Measurements from ENCODE around the gene LIF.
A peak's percentile ranks its signal among the peaks of the same experiment; 100 is the strongest.
"Not testable (repeated sequence)": the region's sequence is repeated elsewhere in the genome, so short reads cannot be mapped to it uniquely, and the experiment has no call there.

Gene LIF

GRCh38 chr22:30234786-30235470, 11.6 kb downstream of the LIF start:
- Histone ChIP-seq H3K4me3 (ENCODE audit: low read length in 2 of 2) (no peak overlapping the region), H3K4me1 (ENCODE audit: control insufficient read depth in 2 of 2, insufficient read depth in 2 of 2, low read length in 2 of 2) (peaks cover 4 to 6% of the 10 kb centered on the region in 2 donors), H3K9me3 (ENCODE audit: control insufficient read depth in 2 of 2, low read length in 2 of 2) (no peaks in the 10 kb centered on the region), H3K27ac (ENCODE audit: low read depth in 2 of 2, low read length in 2 of 2) (no peak overlapping the region), H3K9ac (ENCODE audit: low read depth in 1 of 2, low read length in 2 of 2) (peak overlapping the region in 1 of 2 donors; percentile 41), H3K36me3 (ENCODE audit: control insufficient read depth in 2 of 2, insufficient read depth in 2 of 2, low read length in 2 of 2) (no peaks in the 10 kb centered on the region), H3K27me3 (ENCODE audit: control insufficient read depth in 2 of 2, insufficient read depth in 2 of 2, low read length in 2 of 2) (no peaks in the 10 kb centered on the region)

- H3K27me3 ChIP-seq (ENCODE audit: control insufficient read depth in 2 of 2, insufficient read depth in 2 of 2, low read length in 2 of 2); H3K9me3 ChIP-seq (ENCODE audit: control insufficient read depth in 2 of 2, low read length in 2 of 2); H3K9ac ChIP-seq (ENCODE audit: low read depth in 1 of 2, low read length in 2 of 2); H3K4me1 ChIP-seq (ENCODE audit: control insufficient read depth in 2 of 2, insufficient read depth in 2 of 2, low read length in 2 of 2); H3K4me3 ChIP-seq (ENCODE audit: low read length in 2 of 2); H3K36me3 ChIP-seq (ENCODE audit: control insufficient read depth in 2 of 2, insufficient read depth in 2 of 2, low read length in 2 of 2); H3K27ac ChIP-seq (ENCODE audit: low read depth in 2 of 2, low read length in 2 of 2): not testable (repeated sequence)
Observed at GRCh38 chr22:30234325-30234724, 12.2 kb downstream of the LIF start.

GRCh38 chr22:30233582-30233981, 13.0 kb downstream of the LIF start:
- H3K4me3 ChIP-seq (ENCODE audit: low read length in 2 of 2): no peak overlapping the region
- no peak overlapping the region for H3K9ac ChIP-seq (ENCODE audit: low read depth in 1 of 2, low read length in 2 of 2)
- H3K27me3 ChIP-seq (ENCODE audit: control insufficient read depth in 2 of 2, insufficient read depth in 2 of 2, low read length in 2 of 2): peaks cover 0 to 2% of the 10 kb centered on the region in 2 donors
- H3K4me1 ChIP-seq (ENCODE audit: control insufficient read depth in 2 of 2, insufficient read depth in 2 of 2, low read length in 2 of 2): peaks cover 0 to 2% of the 10 kb centered on the region in 2 donors
- no peaks in the 10 kb centered on the region for H3K36me3 ChIP-seq (ENCODE audit: control insufficient read depth in 2 of 2, insufficient read depth in 2 of 2, low read length in 2 of 2)
- H3K27ac ChIP-seq (ENCODE audit: low read depth in 2 of 2, low read length in 2 of 2): no peak overlapping the region
- H3K9me3 ChIP-seq (ENCODE audit: control insufficient read depth in 2 of 2, low read length in 2 of 2): no peaks in the 10 kb centered on the region

- Histone ChIP-seq H3K27me3 (ENCODE audit: control insufficient read depth in 2 of 2, insufficient read depth in 2 of 2, low read length in 2 of 2) (peaks cover 0 to 3% of the 10 kb centered on the region in 2 donors), H3K4me3 (ENCODE audit: low read length in 2 of 2) (no peak overlapping the region), H3K9me3 (ENCODE audit: control insufficient read depth in 2 of 2, low read length in 2 of 2) (no peaks in the 10 kb centered on the region), H3K27ac (ENCODE audit: low read depth in 2 of 2, low read length in 2 of 2) (no peak overlapping the region), H3K36me3 (ENCODE audit: control insufficient read depth in 2 of 2, insufficient read depth in 2 of 2, low read length in 2 of 2) (no peaks in the 10 kb centered on the region), H3K9ac (ENCODE audit: low read depth in 1 of 2, low read length in 2 of 2) (no peak overlapping the region), H3K4me1 (ENCODE audit: control insufficient read depth in 2 of 2, insufficient read depth in 2 of 2, low read length in 2 of 2) (no peaks in the 10 kb centered on the region)
Observed at GRCh38 chr22:30232716-30233218, 13.8 kb downstream of the LIF start.

GRCh38 chr22:30230787-30231461, 15.6 kb downstream of the LIF start:
- no peak overlapping the region for H3K9ac ChIP-seq (ENCODE audit: low read depth in 1 of 2, low read length in 2 of 2)
- no peak overlapping the region for H3K4me3 ChIP-seq (ENCODE audit: low read length in 2 of 2)
- H3K4me1 ChIP-seq (ENCODE audit: control insufficient read depth in 2 of 2, insufficient read depth in 2 of 2, low read length in 2 of 2): no peaks in the 10 kb centered on the region
- H3K27me3 ChIP-seq (ENCODE audit: control insufficient read depth in 2 of 2, insufficient read depth in 2 of 2, low read length in 2 of 2): peaks cover 0 to 6% of the 10 kb centered on the region in 2 donors
- no peaks in the 10 kb centered on the region for H3K9me3 ChIP-seq (ENCODE audit: control insufficient read depth in 2 of 2, low read length in 2 of 2)
- no peaks in the 10 kb centered on the region for H3K36me3 ChIP-seq (ENCODE audit: control insufficient read depth in 2 of 2, insufficient read depth in 2 of 2, low read length in 2 of 2)
- H3K27ac ChIP-seq (ENCODE audit: low read depth in 2 of 2, low read length in 2 of 2): no peak overlapping the region

- Histone ChIP-seq H3K4me3 (ENCODE audit: low read length in 2 of 2) (no peak overlapping the region), H3K9me3 (ENCODE audit: control insufficient read depth in 2 of 2, low read length in 2 of 2) (no peaks in the 10 kb centered on the region), H3K4me1 (ENCODE audit: control insufficient read depth in 2 of 2, insufficient read depth in 2 of 2, low read length in 2 of 2) (no peaks in the 10 kb centered on the region), H3K36me3 (ENCODE audit: control insufficient read depth in 2 of 2, insufficient read depth in 2 of 2, low read length in 2 of 2) (no peaks in the 10 kb centered on the region), H3K27ac (ENCODE audit: low read depth in 2 of 2, low read length in 2 of 2) (no peak overlapping the region), H3K9ac (ENCODE audit: low read depth in 1 of 2, low read length in 2 of 2) (no peak overlapping the region), H3K27me3 (ENCODE audit: control insufficient read depth in 2 of 2, insufficient read depth in 2 of 2, low read length in 2 of 2) (peaks cover 0 to 10% of the 10 kb centered on the region in 2 donors)
Observed at GRCh38 chr22:30230330-30230729, 16.2 kb downstream of the LIF start.

- H3K27ac ChIP-seq (ENCODE audit: low read depth in 2 of 2, low read length in 2 of 2): no peak overlapping the region
- H3K27me3 ChIP-seq (ENCODE audit: control insufficient read depth in 2 of 2, insufficient read depth in 2 of 2, low read length in 2 of 2): peaks cover 0 to 10% of the 10 kb centered on the region in 2 donors
- no peak overlapping the region for H3K9ac ChIP-seq (ENCODE audit: low read depth in 1 of 2, low read length in 2 of 2)
- H3K36me3 ChIP-seq (ENCODE audit: control insufficient read depth in 2 of 2, insufficient read depth in 2 of 2, low read length in 2 of 2): no peaks in the 10 kb centered on the region
- H3K9me3 ChIP-seq (ENCODE audit: control insufficient read depth in 2 of 2, low read length in 2 of 2): no peaks in the 10 kb centered on the region
- H3K4me1 ChIP-seq (ENCODE audit: control insufficient read depth in 2 of 2, insufficient read depth in 2 of 2, low read length in 2 of 2): no peaks in the 10 kb centered on the region
- H3K4me3 ChIP-seq (ENCODE audit: low read length in 2 of 2): no peak overlapping the region
Observed at GRCh38 chr22:30228509-30229359, 17.8 kb downstream of the LIF start.

GRCh38 chr22:30227438-30228228, 18.9 kb downstream of the LIF start:
- H3K36me3 ChIP-seq (ENCODE audit: control insufficient read depth in 2 of 2, insufficient read depth in 2 of 2, low read length in 2 of 2): no peaks in the 10 kb centered on the region
- H3K27me3 ChIP-seq (ENCODE audit: control insufficient read depth in 2 of 2, insufficient read depth in 2 of 2, low read length in 2 of 2): peaks cover 0 to 10% of the 10 kb centered on the region in 2 donors
- H3K4me1 ChIP-seq (ENCODE audit: control insufficient read depth in 2 of 2, insufficient read depth in 2 of 2, low read length in 2 of 2): no peaks in the 10 kb centered on the region
- H3K9me3 ChIP-seq (ENCODE audit: control insufficient read depth in 2 of 2, low read length in 2 of 2): no peaks in the 10 kb centered on the region
- H3K4me3 ChIP-seq (ENCODE audit: low read length in 2 of 2): no peak overlapping the region
- no peak overlapping the region for H3K27ac ChIP-seq (ENCODE audit: low read depth in 2 of 2, low read length in 2 of 2)
- H3K9ac ChIP-seq (ENCODE audit: low read depth in 1 of 2, low read length in 2 of 2): no peak overlapping the region

GRCh38 chr22:30226192-30226832, 20.2 kb downstream of the LIF start:
- Histone ChIP-seq H3K36me3 (ENCODE audit: control insufficient read depth in 2 of 2, insufficient read depth in 2 of 2, low read length in 2 of 2) (no peaks in the 10 kb centered on the region), H3K4me3 (ENCODE audit: low read length in 2 of 2) (no peak overlapping the region), H3K27ac (ENCODE audit: low read depth in 2 of 2, low read length in 2 of 2) (no peak overlapping the region), H3K9ac (ENCODE audit: low read depth in 1 of 2, low read length in 2 of 2) (no peak overlapping the region), H3K4me1 (ENCODE audit: control insufficient read depth in 2 of 2, insufficient read depth in 2 of 2, low read length in 2 of 2) (no peaks in the 10 kb centered on the region), H3K27me3 (ENCODE audit: control insufficient read depth in 2 of 2, insufficient read depth in 2 of 2, low read length in 2 of 2) (peaks cover 0 to 10% of the 10 kb centered on the region in 2 donors), H3K9me3 (ENCODE audit: control insufficient read depth in 2 of 2, low read length in 2 of 2) (no peaks in the 10 kb centered on the region)
